HepG2 (cell line): ENCODE results near the gene HEBP1. TPM values are rescaled to one million over a fixed set of nuclear protein-coding genes. Genes with fewer than 3 reads are reported as not detected.

Experiments
- ATF7 ChIP-seq, 2 experiments: fragments of 450-650 bp in 1 of 2; sonication (generic) in 1 of 2; formaldehyde crosslinking in 1 of 2; IDR thresholded peaks; 2 replicates each; pipeline versions ENCODE4 v1.4.0 to v1.6.1; 2016 to 2020; ENCODE audit warnings: antibody characterized with exemption in 1 of 2, mild to moderate bottlenecking in 1 of 2, missing genetic modification reagents in 1 of 2
- GABPB1 ChIP-seq: IDR thresholded peaks from 2 replicates; pipeline ENCODE4 v1.6.1; 2016; ENCODE audit warnings: mild to moderate bottlenecking, missing genetic modification reagents, moderate library complexity, missing compliant biosample characterization
- MTF2 ChIP-seq: sonication (generic); formaldehyde crosslinking; IDR thresholded peaks from 2 replicates; pipeline ENCODE4 v1.5.0; 2020; ENCODE audit warnings: missing genetic modification reagents, borderline replicate concordance
- PRPF4 ChIP-seq: fragments of 200-400 bp; formaldehyde crosslinking; IDR thresholded peaks from 2 replicates; pipeline ENCODE4 v1.6.1; 2016; ENCODE audit warnings: low read length, low read depth; ENCODE audit not compliant: poor library complexity, severe bottlenecking
- RARA ChIP-seq: IDR thresholded peaks from 2 replicates; pipeline ENCODE4 v1.6.1; 2016; ENCODE audit warnings: missing genetic modification reagents, missing compliant biosample characterization
- ZFP82 ChIP-seq: sonication (generic); formaldehyde crosslinking; IDR thresholded peaks from 2 replicates; pipeline ENCODE4 v1.5.1; 2020; ENCODE audit warnings: mild to moderate bottlenecking, missing genetic modification reagents, borderline replicate concordance
- ZFY ChIP-seq: sonication (generic); formaldehyde crosslinking; IDR thresholded peaks from 2 replicates; pipeline ENCODE4 v1.4.0; 2020; ENCODE audit warnings: missing genetic modification reagents
- ZNF333 ChIP-seq: sonication (generic); formaldehyde crosslinking; IDR thresholded peaks from 2 replicates; pipeline ENCODE4 v1.4.0; 2020; ENCODE audit warnings: mild to moderate bottlenecking, missing genetic modification reagents, borderline replicate concordance
- ZNF543 ChIP-seq: sonication (generic); formaldehyde crosslinking; IDR thresholded peaks from 2 replicates; pipeline ENCODE4 v1.4.0; 2020; ENCODE audit warnings: mild to moderate bottlenecking, missing genetic modification reagents
- ZNF768 ChIP-seq: sonication (generic); formaldehyde crosslinking; IDR thresholded peaks from 2 replicates; pipeline ENCODE4 v1.4.0; 2020; ENCODE audit warnings: missing genetic modification reagents
- ZNF777 ChIP-seq: sonication (generic); formaldehyde crosslinking; IDR thresholded peaks from 2 replicates; pipeline ENCODE4 v1.4.0; 2020; ENCODE audit warnings: missing genetic modification reagents
- polyA plus RNA-seq, 8 experiments: library from polyadenylated mRNA; depleted of rRNA in 3 of 8; stranded (reverse) in 7 of 8; unstranded in 1 of 8; fragments of >200 nt; fragmentation: Illumina TruSeq in 4 of 8; extraction: Trizol in 4 of 8; gene quantifications; 2 replicates each; pipeline versions ENCODE4 v1.2.1 to v1.2.3, GENCODE V29; 2011 to 2016; ENCODE audit warnings: low read depth in 4 of 8, missing spikeins in 1 of 8, mixed read lengths in 1 of 8; ENCODE audit not compliant: insufficient read depth in 1 of 8
- total RNA-seq, 5 experiments: library from RNA; depleted of rRNA; stranded (reverse); fragments of >200 nt; fragmentation: Illumina TruSeq; extraction: Trizol; gene quantifications; 2 replicates each; pipeline ENCODE4 v1.2.3, GENCODE V29; 2016; ENCODE audit warnings: low read depth in 1 of 5
- TF ChIP-seq, protein P1 (sequence below): sonication (generic); formaldehyde crosslinking; IDR thresholded peaks from 2 replicates; pipeline ENCODE4 v1.4.0; 2020; ENCODE audit warnings: mild to moderate bottlenecking, low read depth, missing genetic modification reagents
- TF ChIP-seq, protein P2 (sequence below): sonication (generic); formaldehyde crosslinking; IDR thresholded peaks from 2 replicates; pipeline ENCODE4 v1.4.0; 2020; ENCODE audit warnings: low read depth, mild to moderate bottlenecking, missing genetic modification reagents
- TF ChIP-seq, protein P3 (sequence below): sonication (generic); formaldehyde crosslinking; IDR thresholded peaks from 2 replicates; pipeline ENCODE4 v1.4.0; 2020; ENCODE audit warnings: missing genetic modification reagents
- TF ChIP-seq, protein P4 (sequence below): sonication (generic); formaldehyde crosslinking; IDR thresholded peaks from 2 replicates; pipeline ENCODE4 v1.9.0; 2022; ENCODE audit warnings: missing genetic modification reagents, mild to moderate bottlenecking, borderline replicate concordance
- TF ChIP-seq, protein P5 (sequence below): sonication (generic); formaldehyde crosslinking; IDR thresholded peaks from 2 replicates; pipeline ENCODE4 v1.4.0; 2020; ENCODE audit warnings: mild to moderate bottlenecking, missing genetic modification reagents

HEBP1 gene
- total and polyA plus RNA-seq, 2 of the 13 experiments (the other 11 are each of a cell fraction or from before 2014, with no cell fraction given): 7.8 to 9.4 TPM

DNA sequence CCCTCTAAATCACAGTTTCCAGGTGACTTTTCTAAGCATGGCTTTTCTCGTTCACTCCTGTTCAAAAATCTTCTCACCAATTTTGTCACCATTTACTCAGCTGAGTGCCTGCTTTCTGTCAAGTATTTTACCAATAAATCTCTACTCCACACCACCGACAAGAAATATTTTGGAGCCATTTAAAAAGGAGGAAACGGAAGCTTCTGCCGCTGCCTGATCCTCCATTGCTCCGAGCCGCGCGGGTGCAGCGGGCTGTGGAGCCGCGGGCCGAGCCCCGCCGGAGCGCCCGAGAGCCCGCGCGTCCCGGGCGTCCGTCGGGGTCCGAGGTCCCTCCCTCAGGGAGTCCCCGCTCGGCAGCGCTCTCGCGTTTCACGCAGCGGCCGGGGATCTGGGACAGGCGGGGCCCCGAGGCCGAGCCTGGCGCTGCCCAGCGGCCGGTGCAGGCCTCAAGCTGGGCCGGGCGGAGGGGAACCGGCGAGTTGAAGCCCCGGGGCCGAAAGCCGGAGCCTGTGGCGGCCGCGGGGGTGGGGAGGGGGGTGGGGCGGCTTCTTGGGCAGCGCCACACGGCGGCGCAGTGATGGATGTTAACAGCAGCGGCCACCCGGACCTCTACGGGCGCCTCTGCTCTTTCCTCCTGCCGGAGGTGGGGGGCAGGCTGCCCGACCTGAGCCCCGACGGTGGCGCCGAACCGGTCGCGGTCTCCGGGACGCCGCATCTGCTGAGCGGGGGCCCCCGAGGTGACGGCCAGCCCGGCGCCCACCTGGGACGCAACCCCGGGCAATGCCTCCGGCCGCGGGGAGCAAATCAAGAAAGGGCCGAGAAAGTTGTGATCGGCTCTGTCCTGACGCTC is 1.1 kb upstream of the HEBP1 start (continued):
- TF ChIP-seq, protein P1, sequence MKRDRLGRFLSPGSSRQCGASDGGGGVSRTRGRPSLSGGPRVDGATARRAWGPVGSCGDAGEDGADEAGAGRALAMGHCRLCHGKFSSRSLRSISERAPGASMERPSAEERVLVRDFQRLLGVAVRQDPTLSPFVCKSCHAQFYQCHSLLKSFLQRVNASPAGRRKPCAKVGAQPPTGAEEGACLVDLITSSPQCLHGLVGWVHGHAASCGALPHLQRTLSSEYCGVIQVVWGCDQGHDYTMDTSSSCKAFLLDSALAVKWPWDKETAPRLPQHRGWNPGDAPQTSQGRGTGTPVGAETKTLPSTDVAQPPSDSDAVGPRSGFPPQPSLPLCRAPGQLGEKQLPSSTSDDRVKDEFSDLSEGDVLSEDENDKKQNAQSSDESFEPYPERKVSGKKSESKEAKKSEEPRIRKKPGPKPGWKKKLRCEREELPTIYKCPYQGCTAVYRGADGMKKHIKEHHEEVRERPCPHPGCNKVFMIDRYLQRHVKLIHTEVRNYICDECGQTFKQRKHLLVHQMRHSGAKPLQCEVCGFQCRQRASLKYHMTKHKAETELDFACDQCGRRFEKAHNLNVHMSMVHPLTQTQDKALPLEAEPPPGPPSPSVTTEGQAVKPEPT (CRISPR knock-in tag): no peak
- no peak for TF ChIP-seq ATF7 (IDR thresholded peaks at IDR 0.05)
- no peak for TF ChIP-seq ATF7 (CRISPR knock-in tag; IDR thresholded peaks at IDR 0.05)
- TF ChIP-seq, protein P2, sequence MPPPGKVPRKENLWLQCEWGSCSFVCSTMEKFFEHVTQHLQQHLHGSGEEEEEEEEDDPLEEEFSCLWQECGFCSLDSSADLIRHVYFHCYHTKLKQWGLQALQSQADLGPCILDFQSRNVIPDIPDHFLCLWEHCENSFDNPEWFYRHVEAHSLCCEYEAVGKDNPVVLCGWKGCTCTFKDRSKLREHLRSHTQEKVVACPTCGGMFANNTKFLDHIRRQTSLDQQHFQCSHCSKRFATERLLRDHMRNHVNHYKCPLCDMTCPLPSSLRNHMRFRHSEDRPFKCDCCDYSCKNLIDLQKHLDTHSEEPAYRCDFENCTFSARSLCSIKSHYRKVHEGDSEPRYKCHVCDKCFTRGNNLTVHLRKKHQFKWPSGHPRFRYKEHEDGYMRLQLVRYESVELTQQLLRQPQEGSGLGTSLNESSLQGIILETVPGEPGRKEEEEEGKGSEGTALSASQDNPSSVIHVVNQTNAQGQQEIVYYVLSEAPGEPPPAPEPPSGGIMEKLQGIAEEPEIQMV (CRISPR knock-in tag): no peak
- peak; percentile 36; the same call in 1 of the 2 replicates for TF ChIP-seq GABPB1
- TF ChIP-seq PRPF4: no peak
- no peak for TF ChIP-seq ZNF333 (CRISPR knock-in tag)
- peak; percentile 53 for TF ChIP-seq ZFY (CRISPR knock-in tag)
- TF ChIP-seq ZNF543 (CRISPR knock-in tag): no peak
- no peak for TF ChIP-seq MTF2 (CRISPR knock-in tag)
- TF ChIP-seq, protein P3, sequence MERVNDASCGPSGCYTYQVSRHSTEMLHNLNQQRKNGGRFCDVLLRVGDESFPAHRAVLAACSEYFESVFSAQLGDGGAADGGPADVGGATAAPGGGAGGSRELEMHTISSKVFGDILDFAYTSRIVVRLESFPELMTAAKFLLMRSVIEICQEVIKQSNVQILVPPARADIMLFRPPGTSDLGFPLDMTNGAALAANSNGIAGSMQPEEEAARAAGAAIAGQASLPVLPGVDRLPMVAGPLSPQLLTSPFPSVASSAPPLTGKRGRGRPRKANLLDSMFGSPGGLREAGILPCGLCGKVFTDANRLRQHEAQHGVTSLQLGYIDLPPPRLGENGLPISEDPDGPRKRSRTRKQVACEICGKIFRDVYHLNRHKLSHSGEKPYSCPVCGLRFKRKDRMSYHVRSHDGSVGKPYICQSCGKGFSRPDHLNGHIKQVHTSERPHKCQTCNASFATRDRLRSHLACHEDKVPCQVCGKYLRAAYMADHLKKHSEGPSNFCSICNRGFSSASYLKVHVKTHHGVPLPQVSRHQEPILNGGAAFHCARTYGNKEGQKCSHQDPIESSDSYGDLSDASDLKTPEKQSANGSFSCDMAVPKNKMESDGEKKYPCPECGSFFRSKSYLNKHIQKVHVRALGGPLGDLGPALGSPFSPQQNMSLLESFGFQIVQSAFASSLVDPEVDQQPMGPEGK (CRISPR knock-in tag): peak; percentile 30; the same call in 1 of the 2 replicates
- TF ChIP-seq ZFP82 (CRISPR knock-in tag): peak; percentile 28; the same call in 1 of the 2 replicates
- no peak for TF ChIP-seq RARA (CRISPR knock-in tag)
- TF ChIP-seq, protein P4, sequence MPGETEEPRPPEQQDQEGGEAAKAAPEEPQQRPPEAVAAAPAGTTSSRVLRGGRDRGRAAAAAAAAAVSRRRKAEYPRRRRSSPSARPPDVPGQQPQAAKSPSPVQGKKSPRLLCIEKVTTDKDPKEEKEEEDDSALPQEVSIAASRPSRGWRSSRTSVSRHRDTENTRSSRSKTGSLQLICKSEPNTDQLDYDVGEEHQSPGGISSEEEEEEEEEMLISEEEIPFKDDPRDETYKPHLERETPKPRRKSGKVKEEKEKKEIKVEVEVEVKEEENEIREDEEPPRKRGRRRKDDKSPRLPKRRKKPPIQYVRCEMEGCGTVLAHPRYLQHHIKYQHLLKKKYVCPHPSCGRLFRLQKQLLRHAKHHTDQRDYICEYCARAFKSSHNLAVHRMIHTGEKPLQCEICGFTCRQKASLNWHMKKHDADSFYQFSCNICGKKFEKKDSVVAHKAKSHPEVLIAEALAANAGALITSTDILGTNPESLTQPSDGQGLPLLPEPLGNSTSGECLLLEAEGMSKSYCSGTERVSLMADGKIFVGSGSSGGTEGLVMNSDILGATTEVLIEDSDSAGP (CRISPR knock-in tag): peak; percentile 19; the same call in 1 of the 2 replicates
- peak; percentile 95 for TF ChIP-seq ZNF777 (CRISPR knock-in tag)
- TF ChIP-seq, protein P5, sequence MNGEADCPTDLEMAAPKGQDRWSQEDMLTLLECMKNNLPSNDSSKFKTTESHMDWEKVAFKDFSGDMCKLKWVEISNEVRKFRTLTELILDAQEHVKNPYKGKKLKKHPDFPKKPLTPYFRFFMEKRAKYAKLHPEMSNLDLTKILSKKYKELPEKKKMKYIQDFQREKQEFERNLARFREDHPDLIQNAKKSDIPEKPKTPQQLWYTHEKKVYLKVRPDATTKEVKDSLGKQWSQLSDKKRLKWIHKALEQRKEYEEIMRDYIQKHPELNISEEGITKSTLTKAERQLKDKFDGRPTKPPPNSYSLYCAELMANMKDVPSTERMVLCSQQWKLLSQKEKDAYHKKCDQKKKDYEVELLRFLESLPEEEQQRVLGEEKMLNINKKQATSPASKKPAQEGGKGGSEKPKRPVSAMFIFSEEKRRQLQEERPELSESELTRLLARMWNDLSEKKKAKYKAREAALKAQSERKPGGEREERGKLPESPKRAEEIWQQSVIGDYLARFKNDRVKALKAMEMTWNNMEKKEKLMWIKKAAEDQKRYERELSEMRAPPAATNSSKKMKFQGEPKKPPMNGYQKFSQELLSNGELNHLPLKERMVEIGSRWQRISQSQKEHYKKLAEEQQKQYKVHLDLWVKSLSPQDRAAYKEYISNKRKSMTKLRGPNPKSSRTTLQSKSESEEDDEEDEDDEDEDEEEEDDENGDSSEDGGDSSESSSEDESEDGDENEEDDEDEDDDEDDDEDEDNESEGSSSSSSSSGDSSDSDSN (CRISPR knock-in tag): peak; percentile 82; the same call in 1 of the 2 replicates
- peak; percentile 41; the same call in 1 of the 2 replicates for TF ChIP-seq ZNF768 (CRISPR knock-in tag)
